ENCODE measurements around the gene PARVA.

The PARVA gene

GRCh38 chr11:12536566-12536965 lies 159.2 kb downstream of the PARVA start:
- no peak for DNase-seq

GRCh38 chr11:12537778-12538401 lies 160.5 kb downstream of the PARVA start:
- no peak for DNase-seq

- no peak for DNase-seq
These were observed 161.6 kb downstream of the PARVA start for GRCh38 chr11:12538889-12539421.

GRCh38 chr11:12539572-12539971 lies 162.2 kb downstream of the PARVA start:
- no peak for DNase-seq

- no peak for DNase-seq
These were observed 162.8 kb downstream of the PARVA start for GRCh38 chr11:12540075-12540680.

GRCh38 chr11:12540913-12541582 lies 163.7 kb downstream of the PARVA start:
- DNase-seq, result no peak

- no peak for DNase-seq
These were observed 164.3 kb downstream of the PARVA start for GRCh38 chr11:12541583-12542151.

- no peak for DNase-seq
These were observed 165.0 kb downstream of the PARVA start for GRCh38 chr11:12542186-12542935.

- DNase-seq, result no peak
These were observed 166.4 kb downstream of the PARVA start for GRCh38 chr11:12543596-12544415.

- DNase-seq, result no peak
These were observed 167.8 kb downstream of the PARVA start for GRCh38 chr11:12544986-12545775.

- DNase-seq, result no peak
These were observed 168.8 kb downstream of the PARVA start for GRCh38 chr11:12546122-12546521.

- DNase-seq, result no peak
These were observed 169.3 kb downstream of the PARVA start for GRCh38 chr11:12546660-12547059.

GRCh38 chr11:12547953-12548650 lies 170.7 kb downstream of the PARVA start:
- DNase-seq, result no peak

GRCh38 chr11:12552692-12553091 lies 175.3 kb downstream of the PARVA start:
- no peak for DNase-seq

GRCh38 chr11:12554122-12554521 lies 176.8 kb downstream of the PARVA start:
- DNase-seq, result no peak

- no peak for DNase-seq
These were observed 178.8 kb downstream of the PARVA start for GRCh38 chr11:12556155-12556554.

GRCh38 chr11:12556788-12557384 lies 179.5 kb downstream of the PARVA start:
- no peak for DNase-seq

- no peak for DNase-seq
These were observed 181.6 kb downstream of the PARVA start for GRCh38 chr11:12559011-12559410.

GRCh38 chr11:12560362-12560761 lies 183.0 kb downstream of the PARVA start:
- DNase-seq, result no peak

GRCh38 chr11:12560861-12561260 lies 183.5 kb downstream of the PARVA start:
- DNase-seq, result no peak

Data from NK-92 treated with Interleukin-12 subunit alpha and Interleukin-12 subunit beta, amount 100 ng/mL, for 24 hours (cell line).